ENCODE results near the gene NCAPD3.

- TF ChIP-seq CTCF (IDR thresholded peaks at IDR 0.05; ENCODE audit: low read depth, low read length, poor library complexity, severe bottlenecking) = no peak
- TF ChIP-seq EZH2phosphoT487 (IDR thresholded peaks at IDR 0.05; ENCODE audit: borderline replicate concordance, low read length) = no peak
Observed at GRCh38 chr11:134250675-134251074, 26.9 kb upstream of the NCAPD3 start.

Data from DOHH2 (cell line).